Measurements from ENCODE around the gene FRMD4B. TPM values are rescaled to one million over a fixed set of nuclear protein-coding genes. Genes with fewer than 3 reads are reported as not detected.
A peak's percentile ranks its signal among the peaks of the same experiment; 100 is the strongest.
"Not testable (repeated sequence)": the region's sequence is repeated elsewhere in the genome, so short reads cannot be mapped to it uniquely, and the experiment has no call there.

FRMD4B gene
- total RNA-seq, 1 donor from 2014 or later = 14.0 TPM

DNA sequence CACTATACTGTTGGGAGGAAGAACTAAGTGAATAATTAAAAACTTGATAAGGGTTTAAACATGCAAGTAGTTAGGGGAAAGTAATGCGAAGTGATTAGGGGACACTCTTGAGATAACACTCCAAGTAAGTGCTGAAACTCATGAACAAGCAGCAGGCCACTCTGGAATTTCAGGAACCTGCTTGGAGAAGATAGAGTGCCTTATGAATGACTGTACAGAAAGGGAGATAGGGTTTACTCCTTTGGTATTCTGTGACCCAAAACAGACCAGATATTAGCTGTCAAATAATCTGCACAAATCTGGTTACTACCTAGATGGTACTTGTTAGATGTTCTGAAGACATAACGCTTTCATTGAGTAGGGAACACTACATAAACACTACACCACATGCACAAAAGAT lies 85.6 kb downstream of the FRMD4B start:
- no peak for DNase-seq
- intact Hi-C loops (cut with micrococcal nuclease) = no loop called here
- ATAC-seq = no peak

DNA sequence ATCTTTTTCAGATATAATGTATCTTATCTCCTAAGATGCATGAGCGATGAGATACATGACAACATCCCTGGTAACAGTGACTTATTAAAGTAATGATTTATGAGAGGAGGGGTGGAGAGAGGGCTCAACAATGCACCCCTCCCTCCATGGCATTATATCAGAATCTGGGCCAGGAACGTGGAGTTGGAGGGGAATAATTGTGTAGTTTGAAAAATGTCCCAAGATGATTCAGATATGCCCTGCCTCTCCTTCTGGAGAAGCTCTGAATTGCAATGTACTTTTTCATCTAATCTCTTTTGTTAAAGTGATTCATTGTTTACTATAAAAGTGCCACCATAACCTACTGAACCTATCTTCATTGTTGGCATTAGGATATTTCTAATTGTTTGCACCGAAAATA lies 86.5 kb downstream of the FRMD4B start:
- intact Hi-C loops (cut with micrococcal nuclease) = no loop called here
- DNase-seq = no peak
- no peak for ATAC-seq

DNA sequence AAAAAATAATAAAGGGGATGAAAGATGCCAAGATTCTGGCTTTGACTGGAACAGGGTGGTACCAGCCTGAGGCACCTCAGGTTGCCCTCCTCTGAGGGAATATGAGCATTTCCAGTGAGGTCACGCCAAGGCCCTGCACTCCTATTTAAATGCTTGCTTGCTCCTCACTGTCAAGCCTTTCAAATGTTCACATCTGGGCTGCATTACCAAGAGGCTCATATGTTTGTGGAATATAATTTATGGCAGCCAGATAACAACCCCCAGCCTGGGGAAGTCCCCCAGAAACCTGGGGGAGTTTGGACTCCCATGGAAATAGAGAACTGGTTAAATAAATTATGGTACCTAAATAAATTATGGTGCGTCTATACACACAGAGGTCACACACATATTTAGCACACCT lies 88.4 kb downstream of the FRMD4B start:
- ATAC-seq (no peak), DNase-seq (no peak)
- intact Hi-C loops (cut with micrococcal nuclease) = no loop called here

DNA sequence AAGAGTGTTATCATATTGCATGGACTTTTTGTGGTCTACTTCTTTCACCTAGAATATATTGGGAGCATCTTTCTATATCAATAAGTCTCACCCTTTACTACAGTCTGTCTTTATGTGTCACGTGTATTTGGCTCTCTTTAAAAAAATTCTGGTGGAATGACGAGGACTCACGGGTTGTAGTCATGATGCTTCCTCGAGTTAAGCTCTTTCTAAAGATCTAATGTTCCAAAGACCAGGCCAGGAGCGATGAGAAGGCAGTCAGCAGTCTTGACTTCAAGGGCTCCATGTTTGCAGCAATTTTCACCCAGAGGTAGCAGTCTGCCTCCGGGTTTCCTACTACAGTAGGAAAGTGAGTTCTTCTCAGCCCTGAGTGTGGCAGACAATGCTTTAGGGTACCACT lies 88.9 kb downstream of the FRMD4B start:
- intact Hi-C loops (cut with micrococcal nuclease) = no loop called here
- ATAC-seq = no peak
- DNase-seq = no peak

DNA sequence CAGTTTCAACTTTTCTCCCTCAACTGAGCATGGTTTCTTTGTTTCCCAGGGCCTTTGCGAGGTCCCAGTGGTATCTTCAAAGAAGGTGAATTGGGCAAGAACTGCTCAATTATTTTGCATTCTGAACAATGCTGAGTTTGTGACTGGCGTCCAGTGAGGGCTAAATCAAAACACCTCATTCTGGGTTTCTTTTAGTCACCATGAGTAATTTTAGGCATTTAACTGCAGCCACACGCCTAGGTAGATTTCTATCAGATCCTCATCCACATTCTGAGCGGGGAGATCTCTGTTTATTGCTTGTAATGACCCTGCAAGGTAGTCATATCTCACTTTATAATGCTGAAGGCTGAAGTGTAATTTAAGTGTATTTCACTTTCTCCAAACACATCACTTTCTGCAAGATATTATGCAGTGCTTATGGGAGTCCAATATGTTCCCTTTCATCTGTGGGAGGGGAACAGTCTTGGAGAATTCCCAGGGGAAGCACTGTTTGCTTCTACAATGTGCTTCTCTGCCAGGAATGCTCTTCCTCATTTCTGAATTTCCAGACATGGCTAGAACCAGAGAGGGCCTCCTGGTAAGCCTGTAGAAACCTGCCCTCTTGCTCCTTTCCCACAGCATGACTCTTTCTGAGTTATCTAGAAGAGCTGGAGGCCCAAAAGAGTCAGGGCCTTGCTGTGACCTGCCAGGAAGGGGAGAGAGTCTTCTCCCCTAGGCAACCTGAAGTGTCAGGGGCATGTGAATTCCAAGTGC lies 91.7 kb downstream of the FRMD4B start:
- no peak for DNase-seq
- ATAC-seq = no peak
- intact Hi-C loops (cut with micrococcal nuclease) = no loop called here

DNA sequence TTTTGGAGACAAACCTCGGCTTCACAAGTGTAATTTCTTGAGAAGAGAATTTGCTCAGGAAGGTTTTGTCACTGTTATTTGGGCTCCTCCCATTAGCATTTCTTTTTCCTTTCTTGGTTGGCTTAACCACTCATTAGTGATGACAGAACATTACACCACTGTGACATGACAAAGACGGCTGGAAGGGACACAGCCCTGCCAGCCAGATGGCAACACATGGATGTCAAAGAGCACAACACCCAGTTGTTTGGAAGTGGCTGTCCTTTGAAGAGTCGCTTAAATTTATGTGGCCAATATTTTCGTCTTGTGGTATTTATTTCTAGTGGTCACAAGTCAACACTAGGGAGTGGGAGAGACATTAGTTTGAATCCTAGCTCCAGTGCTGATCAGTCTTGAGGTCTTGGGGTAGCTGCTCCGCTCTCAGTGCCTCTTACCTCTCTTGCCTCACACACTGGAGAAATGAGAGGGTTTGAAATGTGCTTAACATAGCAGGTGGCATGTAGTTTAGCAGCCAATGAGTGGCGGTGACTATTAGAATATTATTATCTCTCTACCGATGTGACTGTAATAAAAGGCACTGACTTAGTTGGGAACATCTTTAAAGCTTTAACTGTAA lies 92.8 kb downstream of the FRMD4B start:
- intact Hi-C loops (cut with micrococcal nuclease) = no loop called here
- DNase-seq (peak; percentile 57), ATAC-seq (peak; percentile 83)

DNA sequence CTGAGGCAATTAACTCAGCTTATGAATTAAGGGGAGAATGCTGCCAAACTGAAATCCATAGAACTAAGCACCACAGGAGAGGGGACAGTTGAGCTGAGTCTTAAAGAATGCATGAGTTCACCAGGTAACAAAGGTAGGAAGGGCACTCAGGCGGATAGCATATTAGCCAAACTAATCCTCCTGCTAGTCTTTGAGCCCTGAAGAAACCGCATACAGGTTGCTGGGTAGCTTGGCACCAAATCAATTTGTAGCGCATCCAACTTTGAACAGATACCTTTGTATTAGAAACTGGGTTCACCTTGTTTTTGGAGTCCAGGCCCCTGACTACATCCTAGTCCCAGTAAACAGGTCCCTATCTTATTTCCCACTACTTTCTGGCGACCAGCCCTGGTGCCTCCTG lies 93.7 kb downstream of the FRMD4B start:
- ATAC-seq = no peak
- no peak for DNase-seq
- intact Hi-C loops (cut with micrococcal nuclease) = no loop called here

DNA sequence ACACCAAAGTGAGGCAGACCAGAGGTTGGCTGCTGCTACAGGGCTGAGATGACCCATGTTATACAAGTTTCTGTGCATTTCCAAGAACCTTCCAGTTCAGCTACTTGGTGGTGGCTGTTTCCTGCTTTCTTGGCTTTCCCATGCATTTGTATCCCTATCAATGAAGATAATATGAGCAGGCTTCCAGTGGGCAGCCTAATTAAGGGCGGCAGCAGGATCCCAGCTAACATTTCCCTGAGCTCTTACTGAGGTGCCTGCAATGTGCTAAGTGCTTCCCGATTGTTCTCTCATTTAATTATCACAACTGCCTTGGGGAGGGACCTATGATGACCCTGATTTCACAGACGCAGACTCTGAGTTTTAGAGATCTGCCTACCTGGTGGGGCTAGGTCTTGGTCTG lies 95.5 kb downstream of the FRMD4B start:
- intact Hi-C loops (cut with micrococcal nuclease) = no loop called here
- ATAC-seq (peak; percentile 5), DNase-seq (no peak)

DNA sequence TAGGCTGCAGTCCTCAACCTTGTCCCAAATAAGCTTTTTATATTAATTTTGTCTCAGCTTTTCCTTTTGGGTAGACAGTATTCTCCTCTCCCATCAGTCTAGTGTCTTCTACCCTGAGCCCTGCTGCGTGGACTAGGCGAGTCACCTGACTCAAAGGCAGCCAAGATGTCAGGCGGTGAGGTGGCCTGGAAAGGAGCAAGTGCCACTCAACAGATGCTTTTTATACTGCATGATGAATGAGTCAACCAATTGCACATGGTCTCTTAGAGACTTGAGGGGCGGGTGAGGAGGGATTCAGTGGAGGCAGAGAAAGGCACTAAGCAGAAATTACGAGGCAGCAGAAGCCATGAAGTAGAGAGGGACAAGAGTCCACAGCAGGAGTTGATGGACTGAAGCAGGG lies 95.9 kb downstream of the FRMD4B start:
- DNase-seq = peak; percentile 63
- intact Hi-C loops (cut with micrococcal nuclease) = no loop called here
- peak; percentile 84 for ATAC-seq

DNA sequence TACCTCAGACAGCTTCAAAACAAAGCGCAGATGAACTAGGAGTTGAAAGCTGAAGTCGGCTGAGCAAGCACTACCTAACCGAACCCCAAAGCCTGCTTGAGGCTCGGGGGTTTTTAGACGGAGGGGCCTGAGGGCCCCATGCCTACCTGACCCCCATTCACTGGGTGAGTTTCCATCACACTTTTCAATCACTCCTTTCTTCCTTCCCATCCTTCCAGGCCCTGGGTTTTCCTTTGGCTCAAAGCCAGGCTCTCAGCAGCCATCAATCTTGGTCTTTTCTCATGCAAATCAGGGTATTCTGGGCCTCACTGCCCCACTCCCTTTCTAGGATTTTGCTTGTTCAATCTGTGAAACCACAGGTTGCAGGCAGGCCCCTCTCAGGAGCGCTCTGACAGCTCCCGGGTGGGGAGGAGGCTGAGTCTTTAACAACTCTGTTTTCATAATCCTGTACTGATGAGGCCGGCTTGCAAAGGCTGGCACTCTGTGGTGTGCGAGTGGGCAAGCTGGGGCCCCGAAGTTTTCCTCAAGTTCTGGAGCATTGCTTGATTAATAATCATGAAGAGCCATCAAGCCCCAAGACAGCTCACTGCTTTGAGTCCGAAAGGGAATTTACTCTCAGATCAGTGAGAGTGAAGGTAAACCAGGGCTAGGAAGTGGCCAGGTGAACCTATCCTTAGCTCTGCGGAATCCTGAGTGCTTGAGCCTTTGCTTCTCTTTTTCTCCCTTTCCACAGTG lies 97.6 kb downstream of the FRMD4B start:
- ATAC-seq = no peak

DNA sequence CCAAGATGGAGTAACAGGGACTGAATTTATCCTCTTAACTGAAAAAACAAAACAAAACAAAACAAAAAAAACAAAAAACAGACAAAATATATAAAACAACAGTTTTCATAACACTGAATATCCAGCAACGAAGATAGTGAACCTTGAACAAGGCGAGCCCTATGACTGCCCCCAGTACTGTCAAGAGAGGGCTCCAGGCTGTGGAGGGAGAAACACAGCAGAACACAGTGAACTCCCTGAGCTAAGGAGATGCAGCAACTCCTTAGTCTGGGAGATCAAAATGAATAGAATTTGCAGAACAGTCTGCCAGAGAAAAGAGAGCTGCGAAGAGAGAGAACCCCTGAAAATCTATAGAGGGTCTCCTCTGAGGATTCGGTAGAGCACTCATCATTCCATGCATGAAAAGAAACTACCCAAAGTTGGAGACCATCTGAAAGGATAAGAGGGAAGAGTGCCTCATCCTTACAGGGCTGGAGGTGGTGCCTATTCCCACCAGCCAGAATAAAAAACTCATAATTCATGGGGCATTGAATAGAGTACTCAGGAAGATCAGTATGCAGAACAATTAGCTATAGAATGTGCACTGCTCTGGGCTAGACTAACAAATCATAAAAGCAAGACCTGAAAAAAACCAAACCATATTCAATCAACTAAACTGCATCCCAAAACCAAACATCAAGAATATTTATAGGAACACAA lies 101.8 kb downstream of the FRMD4B start:
- ATAC-seq (no peak), DNase-seq (no peak)
- intact Hi-C loops (cut with micrococcal nuclease) = no loop called here

More for the DNA sequence above, 97.6 kb downstream of the FRMD4B start:
- no peak for DNase-seq
- intact Hi-C loops (cut with micrococcal nuclease) = no loop called here

DNA sequence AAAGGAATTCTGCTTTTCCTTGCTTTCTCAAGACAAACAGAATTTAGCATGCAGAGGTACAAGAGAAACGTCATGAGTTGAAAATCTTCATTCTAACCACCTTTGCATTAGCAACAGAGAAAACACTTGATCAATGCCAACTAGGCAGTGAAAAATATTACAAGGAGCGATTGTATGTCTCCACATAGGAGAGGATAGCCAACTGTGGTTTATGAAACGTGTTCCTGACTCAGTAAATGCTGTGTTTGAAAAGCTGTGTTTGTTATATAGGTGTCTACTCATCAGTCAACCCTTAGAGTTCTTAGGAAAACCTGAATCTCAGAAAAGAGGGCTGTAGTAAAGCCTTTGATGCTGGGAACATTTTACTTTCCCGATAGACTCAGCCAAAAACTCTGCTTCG lies 102.4 kb downstream of the FRMD4B start:
- intact Hi-C loops (cut with micrococcal nuclease) = no loop called here
- ATAC-seq = no peak
- DNase-seq = no peak

DNA sequence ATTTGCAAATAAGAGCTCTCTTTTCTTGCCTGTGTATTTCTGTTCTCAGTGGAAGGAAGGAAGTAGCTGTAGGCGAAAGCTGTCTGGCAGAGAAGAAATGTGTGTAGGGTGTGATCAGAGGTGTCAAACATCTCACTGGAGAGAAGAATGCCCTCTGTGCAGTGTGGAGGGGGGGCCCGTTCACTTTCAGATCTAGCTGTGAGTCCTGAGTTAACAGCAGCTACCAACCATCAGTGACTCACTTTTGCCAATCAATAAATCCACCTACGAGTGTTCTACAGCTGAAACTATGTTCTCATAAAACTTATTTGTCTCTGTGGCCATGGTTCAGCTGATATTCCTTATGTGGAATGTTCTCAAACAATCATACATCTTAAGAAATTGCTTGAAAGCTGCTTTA lies 103.7 kb downstream of the FRMD4B start:
- ATAC-seq (no peak), DNase-seq (no peak)
- intact Hi-C loops (cut with micrococcal nuclease) = no loop called here

DNA sequence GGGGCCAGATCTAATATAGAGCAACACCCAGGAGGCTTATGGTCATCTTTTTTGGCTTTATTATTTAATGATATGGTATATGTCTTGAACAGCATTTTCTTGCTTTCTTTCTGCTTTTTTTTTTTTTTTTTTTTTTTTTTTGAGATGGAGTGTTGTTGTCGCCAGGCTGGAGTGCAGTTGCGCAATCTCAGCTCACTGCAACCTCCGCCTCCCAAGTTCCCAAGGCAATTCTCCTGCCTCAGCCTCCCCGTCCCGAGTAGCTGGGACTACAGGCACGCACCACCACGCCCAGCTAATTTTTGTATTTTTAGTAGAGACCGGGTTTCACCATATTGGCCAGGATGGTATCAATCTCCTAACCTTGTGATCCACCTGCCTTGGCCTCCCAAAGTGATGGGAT lies 108.5 kb downstream of the FRMD4B start:
- ATAC-seq; intact Hi-C loops (cut with micrococcal nuclease); DNase-seq: not testable (repeated sequence)

DNA sequence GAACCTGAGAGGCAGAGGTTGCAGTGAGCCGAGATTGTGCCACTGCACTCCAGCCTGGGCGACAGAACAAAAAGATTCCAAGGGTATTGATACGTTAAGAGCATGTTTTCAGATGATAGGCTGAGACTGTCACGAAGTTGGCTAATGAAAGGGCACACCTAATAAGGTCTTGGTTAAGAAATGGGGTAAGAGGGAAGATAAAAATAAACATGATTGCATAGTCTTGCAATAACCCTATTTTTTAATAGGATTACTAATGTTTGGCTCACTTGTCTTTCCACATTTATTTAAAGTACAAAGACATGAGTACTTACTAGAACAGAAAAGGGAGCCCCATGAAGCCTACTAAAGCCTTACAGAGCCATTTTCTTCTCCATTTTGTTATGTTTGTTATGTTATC lies 109.0 kb downstream of the FRMD4B start:
- ATAC-seq = no peak
- intact Hi-C loops (cut with micrococcal nuclease) = no loop called here
- DNase-seq = no peak

DNA sequence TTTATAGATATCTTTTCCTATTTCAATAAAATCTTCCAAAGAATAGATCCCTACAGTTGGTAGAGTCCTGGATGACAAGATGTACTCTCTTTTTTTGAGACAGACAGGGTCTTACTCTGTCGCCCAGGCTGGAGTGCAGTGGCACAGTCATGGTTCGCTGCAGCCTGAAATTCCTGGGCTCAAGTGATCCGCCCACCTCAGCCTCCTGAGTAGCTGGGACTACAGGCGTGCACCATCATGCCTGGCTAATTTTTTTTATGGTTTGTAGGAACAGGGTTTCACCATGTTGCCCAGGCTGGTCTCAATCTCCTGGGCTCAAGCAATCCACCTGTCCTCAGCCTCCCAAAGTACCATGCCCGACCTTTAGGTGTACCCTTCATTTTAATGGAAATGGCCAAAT lies 109.7 kb downstream of the FRMD4B start:
- DNase-seq; ATAC-seq; intact Hi-C loops (cut with micrococcal nuclease): not testable (repeated sequence)

DNA sequence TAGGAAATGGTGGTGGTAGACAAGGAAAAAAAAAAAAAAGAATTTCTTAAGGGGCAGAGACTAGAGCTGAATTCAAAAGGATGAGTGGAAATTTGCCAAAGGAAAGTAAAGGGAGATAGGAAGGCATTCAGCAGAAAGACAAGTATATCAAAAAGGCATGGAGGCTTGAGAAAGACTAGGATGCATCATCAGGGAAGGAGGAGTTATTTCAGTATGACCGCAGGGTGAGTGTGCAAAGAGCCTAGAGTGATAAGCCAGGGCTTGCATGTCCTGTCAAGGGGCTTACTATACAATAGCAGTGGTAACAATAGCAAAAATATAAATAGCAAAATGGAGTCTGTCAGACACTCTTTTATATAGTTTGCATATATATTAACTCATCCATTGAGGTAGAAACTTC lies 112.0 kb downstream of the FRMD4B start:
- DNase-seq (no peak), ATAC-seq (no peak)
- intact Hi-C loops (cut with micrococcal nuclease) = no loop called here

DNA sequence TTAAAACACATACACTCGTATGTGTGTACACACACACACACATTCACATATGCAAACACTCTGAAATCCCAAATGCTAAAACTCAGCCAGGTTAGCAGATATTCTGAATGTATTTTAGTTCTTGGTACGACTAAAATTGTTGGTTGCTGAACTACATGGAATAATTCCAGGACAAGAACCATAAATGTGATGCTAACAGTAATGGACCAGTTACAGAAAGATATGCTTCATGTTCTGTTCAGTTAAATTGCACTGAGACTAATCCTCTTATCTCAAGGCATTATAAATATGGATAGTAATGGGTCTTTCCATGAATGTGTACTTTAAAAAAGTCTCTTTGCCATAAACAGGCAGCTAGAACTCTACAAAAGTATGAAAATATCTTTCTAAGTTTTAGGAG lies 113.3 kb downstream of the FRMD4B start:
- DNase-seq (no peak), ATAC-seq (no peak)
- intact Hi-C loops (cut with micrococcal nuclease) = no loop called here

DNA sequence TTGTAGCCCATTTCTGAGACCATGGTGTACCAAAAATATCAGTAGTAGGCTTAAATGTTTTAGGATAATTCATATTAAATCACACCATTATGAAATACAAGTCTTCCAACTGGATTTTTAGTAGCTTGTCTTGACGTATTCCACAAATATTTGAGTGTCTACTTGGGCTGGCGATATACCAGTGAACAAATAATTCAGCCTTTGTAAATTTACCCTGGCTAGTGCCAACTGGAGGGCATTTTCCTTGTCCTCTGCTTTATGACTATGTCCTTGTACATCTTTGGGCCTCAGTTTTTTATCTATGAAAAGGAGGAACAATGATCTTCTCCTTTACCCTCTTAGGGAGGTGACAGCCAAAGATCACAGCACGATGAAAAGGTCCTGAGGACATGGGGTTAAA lies 114.8 kb downstream of the FRMD4B start:
- ATAC-seq = no peak
- DNase-seq = no peak
- intact Hi-C loops (cut with micrococcal nuclease) = no loop called here

DNA sequence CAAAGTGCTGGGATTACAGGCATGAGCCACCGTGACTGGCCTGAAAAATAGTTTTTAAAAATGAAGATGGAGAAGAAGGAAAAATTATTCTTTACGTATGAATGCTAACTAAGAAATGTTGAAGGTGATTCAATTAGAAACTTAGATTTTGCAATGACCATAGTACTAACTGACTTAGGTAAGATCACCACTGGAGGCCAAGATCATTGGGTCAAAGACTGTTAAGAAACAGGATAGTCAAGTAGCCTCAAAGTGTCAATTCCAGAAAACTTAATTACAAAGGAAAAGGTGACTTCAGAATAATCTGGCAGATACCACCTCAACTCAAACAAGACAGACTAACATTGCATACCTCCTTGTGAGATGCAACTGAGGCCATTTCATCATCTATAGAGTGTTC lies 119.3 kb downstream of the FRMD4B start:
- intact Hi-C loops (cut with micrococcal nuclease) = no loop called here
- DNase-seq (no peak), ATAC-seq (no peak)
